ENCODE measurements around the gene SLC12A8. TPM values are rescaled to one million over a fixed set of nuclear protein-coding genes. Genes with fewer than 3 reads are reported as not detected.

The SLC12A8 gene
- total and polyA plus RNA-seq, 9 of the 15 experiments (the other 6 are each of a cell fraction or from before 2014, with no cell fraction given), result 0.04 to 0.33 (median 0.09) TPM; not detected in 4

GRCh38 chr3:125256675-125257074 lies 44.1 kb upstream of the SLC12A8 start:
- no peak for FAIRE-seq

GRCh38 chr3:125250973-125251372 lies 38.4 kb upstream of the SLC12A8 start:
- Histone ChIP-seq H3K4me3 (no peak overlapping the region), H3K27me3 (ENCODE audit: control insufficient read depth in 2 of 2, insufficient read depth in 2 of 2, low read length in 2 of 2) (no peaks in the 10 kb centered on the region), H3K9me3 (replicated peaks; ENCODE audit: control insufficient read depth, insufficient read depth, low read depth, low read length) (no peaks in the 10 kb centered on the region), H2AFZ (ENCODE audit: low read depth, low read length) (no peak overlapping the region), H3K27ac (ENCODE audit: extremely low read depth, low read depth, low read length) (no peak overlapping the region), H3K36me3 (ENCODE audit: control insufficient read depth, insufficient read depth, low read length) (no peaks in the 10 kb centered on the region), H4K20me1 (replicated peaks; ENCODE audit: control insufficient read depth, insufficient read depth, low read length) (no peaks in the 10 kb centered on the region), H3K4me1 (replicated peaks in 1 of 2; ENCODE audit: control insufficient read depth in 2 of 2, insufficient read depth in 2 of 2, low read length in 2 of 2) (no peaks in the 10 kb centered on the region), H3K79me2 (ENCODE audit: control insufficient read depth, insufficient read depth, low read length) (no peaks in the 10 kb centered on the region), H3K9ac (ENCODE audit: insufficient read depth in 1 of 2, low read depth in 2 of 2, low read length in 2 of 2) (no peak overlapping the region), H3K9me1 (ENCODE audit: control insufficient read depth, insufficient read depth, low read length) (no peaks in the 10 kb centered on the region), H3K4me2 (ENCODE audit: insufficient read depth, low read length) (no peak overlapping the region)
- ATAC-seq (no peak), FAIRE-seq (no peak), DNase-seq (ENCODE audit: extremely low read depth in 1 of 4, low spot score in 3 of 4) (no peak)
- ChIA-PET POLR2A (interaction anchor here (1.0 kb wide), 1 partner anchor 9 kb away, joined by 3 read pairs; no protein-coding TSS in a partner anchor), CTCF (ENCODE audit: low intra/inter-chr PET ratio) (no interaction called here)
- in situ Hi-C loops (cut with MboI), result no loop called here
- no TSS peak for BruUV-seq (replicated peaks)
- WGBS (ENCODE audit: insufficient coverage, low coverage, missing lambda C conversion rate), result 82% methylated on average over 1 of the region's 2 CpGs
- TF ChIP-seq ZBTB8A (IDR thresholded peaks at IDR 0.05; ENCODE audit: partially characterized antibody) (no peak), ZNF316 (IDR thresholded peaks at IDR 0.05) (peak; percentile 37), BRD9 (IDR thresholded peaks at IDR 0.05; ENCODE audit: low read depth, partially characterized antibody) (no peak), HDAC2 (IDR thresholded peaks at IDR 0.05) (no peak), DACH1 (IDR thresholded peaks at IDR 0.05; ENCODE audit: partially characterized antibody) (no peak), NCOA2 (IDR thresholded peaks at IDR 0.05; ENCODE audit: partially characterized antibody in 2 of 2) (no peak), C11orf30 (IDR thresholded peaks at IDR 0.05; ENCODE audit: low read depth) (no peak)
- intact Hi-C loops (cut with micrococcal nuclease), result no loop called here

More at GRCh38 chr3:125256675-125257074, 44.1 kb upstream of the SLC12A8 start:
- Histone ChIP-seq H3K9me1 (ENCODE audit: control insufficient read depth, insufficient read depth, low read length) (no peaks in the 10 kb centered on the region), H3K79me2 (ENCODE audit: control insufficient read depth, insufficient read depth, low read length) (no peaks in the 10 kb centered on the region), H3K27ac (ENCODE audit: extremely low read depth, low read depth, low read length) (no peak overlapping the region), H3K4me3 (no peak overlapping the region), H2AFZ (ENCODE audit: low read depth, low read length) (no peak overlapping the region), H3K4me2 (ENCODE audit: insufficient read depth, low read length) (no peak overlapping the region), H4K20me1 (replicated peaks; ENCODE audit: control insufficient read depth, insufficient read depth, low read length) (no peaks in the 10 kb centered on the region), H3K36me3 (ENCODE audit: control insufficient read depth, insufficient read depth, low read length) (no peaks in the 10 kb centered on the region), H3K4me1 (replicated peaks in 1 of 2; ENCODE audit: control insufficient read depth in 2 of 2, insufficient read depth in 2 of 2, low read length in 2 of 2) (no peaks in the 10 kb centered on the region), H3K27me3 (ENCODE audit: control insufficient read depth in 2 of 2, insufficient read depth in 2 of 2, low read length in 2 of 2) (no peaks in the 10 kb centered on the region), H3K9me3 (replicated peaks; ENCODE audit: control insufficient read depth, insufficient read depth, low read depth, low read length) (no peaks in the 10 kb centered on the region), H3K9ac (ENCODE audit: insufficient read depth in 1 of 2, low read depth in 2 of 2, low read length in 2 of 2) (no peak overlapping the region)
- TF ChIP-seq TBL1XR1 (IDR thresholded peaks at IDR 0.05; ENCODE audit: low read length in 2 of 2), result no peak
- TF ChIP-seq DDX20 (tag; IDR thresholded peaks at IDR 0.05; ENCODE audit: low read depth), result no peak
- TF ChIP-seq CGGBP1 (CRISPR knock-in tag; IDR thresholded peaks at IDR 0.05), result no peak
- TF ChIP-seq RBM25 (IDR thresholded peaks at IDR 0.05; ENCODE audit: low read depth, low read length, severe bottlenecking), result peak; percentile 42
- ChIA-PET CTCF (ENCODE audit: low intra/inter-chr PET ratio) (no interaction called here), POLR2A (no interaction called here)
- ATAC-seq, result no peak
- DNase-seq (ENCODE audit: extremely low read depth in 1 of 4, low spot score in 3 of 4), result no peak
- in situ Hi-C loops (cut with MboI) (no loop called here), intact Hi-C loops (cut with micrococcal nuclease) (no loop called here)
- BruUV-seq (replicated peaks), result no TSS peak
